Measurements from ENCODE around the gene ITGA6.
A peak's percentile ranks its signal among the peaks of the same experiment; 100 is the strongest.

ITGA6 gene

GRCh38 chr2:172438741-172439508 is 11.5 kb downstream of the ITGA6 start:
- TF ChIP-seq CSDC2 (CRISPR knock-in tag; IDR thresholded peaks at IDR 0.05) (no peak), TOX (CRISPR knock-in tag; IDR thresholded peaks at IDR 0.05; ENCODE audit: borderline replicate concordance) (no peak), ZNF8 (CRISPR knock-in tag; IDR thresholded peaks at IDR 0.05) (no peak), TCF4 (CRISPR knock-in tag; IDR thresholded peaks at IDR 0.05; ENCODE audit: borderline replicate concordance) (no peak), ZNF565 (CRISPR knock-in tag; conservative IDR thresholded peaks at IDR 0.05; ENCODE audit: low read depth) (no peak), ARNTL (CRISPR knock-in tag; IDR thresholded peaks at IDR 0.05; ENCODE audit: borderline replicate concordance, low read depth) (no peak), ISL1 (CRISPR knock-in tag; IDR thresholded peaks at IDR 0.05) (no peak), ESRRG (CRISPR knock-in tag; IDR thresholded peaks at IDR 0.05) (no peak), RARB (CRISPR knock-in tag; IDR thresholded peaks at IDR 0.05) (no peak), BACH2 (CRISPR knock-in tag; IDR thresholded peaks at IDR 0.05; ENCODE audit: borderline replicate concordance) (no peak), ZFP30 (CRISPR knock-in tag; IDR thresholded peaks at IDR 0.05) (no peak), PPARA (CRISPR knock-in tag; IDR thresholded peaks at IDR 0.05; ENCODE audit: borderline replicate concordance) (no peak), ZFP3 (CRISPR knock-in tag; IDR thresholded peaks at IDR 0.05) (no peak), ZNF70 (CRISPR knock-in tag; IDR thresholded peaks at IDR 0.05) (no peak), SNAI2 (CRISPR knock-in tag; IDR thresholded peaks at IDR 0.05) (no peak)
- TF ChIP-seq, protein P1, sequence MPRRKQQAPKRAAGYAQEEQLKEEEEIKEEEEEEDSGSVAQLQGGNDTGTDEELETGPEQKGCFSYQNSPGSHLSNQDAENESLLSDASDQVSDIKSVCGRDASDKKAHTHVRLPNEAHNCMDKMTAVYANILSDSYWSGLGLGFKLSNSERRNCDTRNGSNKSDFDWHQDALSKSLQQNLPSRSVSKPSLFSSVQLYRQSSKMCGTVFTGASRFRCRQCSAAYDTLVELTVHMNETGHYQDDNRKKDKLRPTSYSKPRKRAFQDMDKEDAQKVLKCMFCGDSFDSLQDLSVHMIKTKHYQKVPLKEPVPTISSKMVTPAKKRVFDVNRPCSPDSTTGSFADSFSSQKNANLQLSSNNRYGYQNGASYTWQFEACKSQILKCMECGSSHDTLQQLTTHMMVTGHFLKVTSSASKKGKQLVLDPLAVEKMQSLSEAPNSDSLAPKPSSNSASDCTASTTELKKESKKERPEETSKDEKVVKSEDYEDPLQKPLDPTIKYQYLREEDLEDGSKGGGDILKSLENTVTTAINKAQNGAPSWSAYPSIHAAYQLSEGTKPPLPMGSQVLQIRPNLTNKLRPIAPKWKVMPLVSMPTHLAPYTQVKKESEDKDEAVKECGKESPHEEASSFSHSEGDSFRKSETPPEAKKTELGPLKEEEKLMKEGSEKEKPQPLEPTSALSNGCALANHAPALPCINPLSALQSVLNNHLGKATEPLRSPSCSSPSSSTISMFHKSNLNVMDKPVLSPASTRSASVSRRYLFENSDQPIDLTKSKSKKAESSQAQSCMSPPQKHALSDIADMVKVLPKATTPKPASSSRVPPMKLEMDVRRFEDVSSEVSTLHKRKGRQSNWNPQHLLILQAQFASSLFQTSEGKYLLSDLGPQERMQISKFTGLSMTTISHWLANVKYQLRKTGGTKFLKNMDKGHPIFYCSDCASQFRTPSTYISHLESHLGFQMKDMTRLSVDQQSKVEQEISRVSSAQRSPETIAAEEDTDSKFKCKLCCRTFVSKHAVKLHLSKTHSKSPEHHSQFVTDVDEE (CRISPR knock-in tag; IDR thresholded peaks at IDR 0.05), result no peak
- TF ChIP-seq, protein P2, sequence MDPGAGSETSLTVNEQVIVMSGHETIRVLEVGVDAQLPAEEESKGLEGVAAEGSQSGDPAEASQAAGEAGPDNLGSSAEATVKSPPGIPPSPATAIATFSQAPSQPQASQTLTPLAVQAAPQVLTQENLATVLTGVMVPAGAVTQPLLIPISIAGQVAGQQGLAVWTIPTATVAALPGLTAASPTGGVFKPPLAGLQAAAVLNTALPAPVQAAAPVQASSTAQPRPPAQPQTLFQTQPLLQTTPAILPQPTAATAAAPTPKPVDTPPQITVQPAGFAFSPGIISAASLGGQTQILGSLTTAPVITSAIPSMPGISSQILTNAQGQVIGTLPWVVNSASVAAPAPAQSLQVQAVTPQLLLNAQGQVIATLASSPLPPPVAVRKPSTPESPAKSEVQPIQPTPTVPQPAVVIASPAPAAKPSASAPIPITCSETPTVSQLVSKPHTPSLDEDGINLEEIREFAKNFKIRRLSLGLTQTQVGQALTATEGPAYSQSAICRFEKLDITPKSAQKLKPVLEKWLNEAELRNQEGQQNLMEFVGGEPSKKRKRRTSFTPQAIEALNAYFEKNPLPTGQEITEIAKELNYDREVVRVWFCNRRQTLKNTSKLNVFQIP (CRISPR knock-in tag; IDR thresholded peaks at IDR 0.05; ENCODE audit: borderline replicate concordance, low read depth), result no peak
- TF ChIP-seq, protein P3, sequence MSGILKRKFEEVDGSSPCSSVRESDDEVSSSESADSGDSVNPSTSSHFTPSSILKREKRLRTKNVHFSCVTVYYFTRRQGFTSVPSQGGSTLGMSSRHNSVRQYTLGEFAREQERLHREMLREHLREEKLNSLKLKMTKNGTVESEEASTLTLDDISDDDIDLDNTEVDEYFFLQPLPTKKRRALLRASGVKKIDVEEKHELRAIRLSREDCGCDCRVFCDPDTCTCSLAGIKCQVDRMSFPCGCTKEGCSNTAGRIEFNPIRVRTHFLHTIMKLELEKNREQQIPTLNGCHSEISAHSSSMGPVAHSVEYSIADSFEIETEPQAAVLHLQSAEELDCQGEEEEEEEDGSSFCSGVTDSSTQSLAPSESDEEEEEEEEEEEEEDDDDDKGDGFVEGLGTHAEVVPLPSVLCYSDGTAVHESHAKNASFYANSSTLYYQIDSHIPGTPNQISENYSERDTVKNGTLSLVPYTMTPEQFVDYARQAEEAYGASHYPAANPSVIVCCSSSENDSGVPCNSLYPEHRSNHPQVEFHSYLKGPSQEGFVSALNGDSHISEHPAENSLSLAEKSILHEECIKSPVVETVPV (CRISPR knock-in tag; IDR thresholded peaks at IDR 0.05), result no peak
- ATAC-seq, result peak; percentile 80

GRCh38 chr2:172439509-172439860 is 12.1 kb downstream of the ITGA6 start:
- ATAC-seq, result no peak

GRCh38 chr2:172439911-172440310 is 12.5 kb downstream of the ITGA6 start:
- TF ChIP-seq, protein P2 (CRISPR knock-in tag; IDR thresholded peaks at IDR 0.05; ENCODE audit: borderline replicate concordance, low read depth), result no peak
- TF ChIP-seq PPARA (CRISPR knock-in tag; IDR thresholded peaks at IDR 0.05; ENCODE audit: borderline replicate concordance) (no peak), TCF4 (CRISPR knock-in tag; IDR thresholded peaks at IDR 0.05; ENCODE audit: borderline replicate concordance) (no peak), CSDC2 (CRISPR knock-in tag; IDR thresholded peaks at IDR 0.05) (no peak), PATZ1 (CRISPR knock-in tag; IDR thresholded peaks at IDR 0.05; ENCODE audit: borderline replicate concordance) (no peak), ARNTL (CRISPR knock-in tag; IDR thresholded peaks at IDR 0.05; ENCODE audit: borderline replicate concordance, low read depth) (no peak), RARB (CRISPR knock-in tag; IDR thresholded peaks at IDR 0.05) (no peak), ZNF70 (CRISPR knock-in tag; IDR thresholded peaks at IDR 0.05) (no peak), BACH2 (CRISPR knock-in tag; IDR thresholded peaks at IDR 0.05; ENCODE audit: borderline replicate concordance) (no peak), ESRRG (CRISPR knock-in tag; IDR thresholded peaks at IDR 0.05) (no peak)
- TF ChIP-seq, protein P4, sequence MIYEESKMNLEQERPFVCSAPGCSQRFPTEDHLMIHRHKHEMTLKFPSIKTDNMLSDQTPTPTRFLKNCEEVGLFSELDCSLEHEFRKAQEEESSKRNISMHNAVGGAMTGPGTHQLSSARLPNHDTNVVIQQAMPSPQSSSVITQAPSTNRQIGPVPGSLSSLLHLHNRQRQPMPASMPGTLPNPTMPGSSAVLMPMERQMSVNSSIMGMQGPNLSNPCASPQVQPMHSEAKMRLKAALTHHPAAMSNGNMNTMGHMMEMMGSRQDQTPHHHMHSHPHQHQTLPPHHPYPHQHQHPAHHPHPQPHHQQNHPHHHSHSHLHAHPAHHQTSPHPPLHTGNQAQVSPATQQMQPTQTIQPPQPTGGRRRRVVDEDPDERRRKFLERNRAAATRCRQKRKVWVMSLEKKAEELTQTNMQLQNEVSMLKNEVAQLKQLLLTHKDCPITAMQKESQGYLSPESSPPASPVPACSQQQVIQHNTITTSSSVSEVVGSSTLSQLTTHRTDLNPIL (CRISPR knock-in tag; IDR thresholded peaks at IDR 0.05; ENCODE audit: low read depth), result no peak
- no peak for ATAC-seq

More at GRCh38 chr2:172439509-172439860, 12.1 kb downstream of the ITGA6 start:
- TF ChIP-seq, protein P1 (CRISPR knock-in tag; IDR thresholded peaks at IDR 0.05), result no peak
